SK-N-MC (cell line): Measurements from ENCODE around the gene PTPN6.

Source experiments
- EZH2 ChIP-seq: fragments of 200-600 bp; sonication (generic); IDR thresholded peaks from one replicate; pipeline ENCODE4 v1.6.1; 2017; ENCODE audit warnings: antibody characterized with exemption
- FOXP2 ChIP-seq: optimal IDR thresholded peaks from 2 replicates; pipeline ENCODE3; 2011; ENCODE audit warnings: mild to moderate bottlenecking, moderate library complexity; ENCODE audit not compliant: insufficient read depth; ENCODE audit errors: extremely low read length, control extremely low read depth
- POLR2AphosphoS5 ChIP-seq: IDR thresholded peaks from 2 replicates; pipeline ENCODE4 v1.6.1; 2012; ENCODE audit warnings: mild to moderate bottlenecking, low read depth, low read length, borderline replicate concordance

- TF ChIP-seq EZH2 = no peak
- TF ChIP-seq FOXP2 = no peak
- no peak for TF ChIP-seq POLR2AphosphoS5
Observed at GRCh38 chr12:6979021-6979420, 27.9 kb downstream of the PTPN6 start.
